ENCODE data around the gene HS2ST1. TPM values are rescaled to one million over a fixed set of nuclear protein-coding genes. Genes with fewer than 3 reads are reported as not detected.
A peak's percentile ranks its signal among the peaks of the same experiment; 100 is the strongest.

HS2ST1 gene
- total and polyA plus RNA-seq, 11 donors = 3.4 to 20.3 (median 13.6) TPM

GRCh38 chr1:86912281-86912900 is 2.0 kb upstream of the HS2ST1 start:
- no peak overlapping the region for H3K27ac ChIP-seq
- no peak for ATAC-seq
- intact Hi-C loops (cut with DNase I) = loop anchor here in 6 of 10 donors (10.0 kb wide), 3 partner anchors 48 to 422 kb away; partner anchors contain the start of gene SH3GLB1 (in 6 of the 6)
- H3K36me3 ChIP-seq = peaks cover 0 to 21% (median 3%) of the 10 kb centered on the region in 9 donors
- H3K27me3 ChIP-seq = no peaks in the 10 kb centered on the region
- TF ChIP-seq POLR2A (IDR thresholded peaks at IDR 0.05) = no peak
- TF ChIP-seq CTCF (IDR thresholded peaks at IDR 0.05) = no peak
- DNase-seq = no peak
- H3K4me3 ChIP-seq = peak overlapping the region in 11 of 12 donors; percentile 60 to 95 (median 78)
- WGBS, 4 donors = 50 to 52% (median 51%) methylated on average over 6 of the region's 6 CpGs
- H3K9me3 ChIP-seq = no peaks in the 10 kb centered on the region
- H3K4me1 ChIP-seq = peaks cover 3 to 43% (median 26%) of the 10 kb centered on the region in 12 donors

GRCh38 chr1:86913399-86913895 is 988 bp upstream of the HS2ST1 start:
- no peak for ATAC-seq
- TF ChIP-seq CTCF (IDR thresholded peaks at IDR 0.05) (no peak), POLR2A (IDR thresholded peaks at IDR 0.05) (no peak)
- intact Hi-C loops (cut with DNase I) = loop anchor here in 6 of 10 donors (10.0 kb wide), 3 partner anchors 49 to 421 kb away; partner anchors contain the start of gene SH3GLB1 (in 6 of the 6)
- H3K36me3 ChIP-seq = peaks cover 0 to 11% (median 3%) of the 10 kb centered on the region in 9 donors
- no peaks in the 10 kb centered on the region for H3K27me3 ChIP-seq
- peak overlapping the region; percentile 60 to 95 (median 78) for H3K4me3 ChIP-seq
- H3K27ac ChIP-seq = peak overlapping the region; percentile 87 to 98 (median 96)
- 0 to 1% (median 0%) methylated on average over 17 of the region's 17 CpGs for WGBS, 4 donors
- peak in 1 of 5 donors; percentile 28 for DNase-seq
- H3K4me1 ChIP-seq = peaks cover 3 to 43% (median 26%) of the 10 kb centered on the region in 12 donors
- H3K9me3 ChIP-seq = no peaks in the 10 kb centered on the region

- peak within 1 kb of the TSS; percentile 88 to 98 (median 96) for H3K27ac ChIP-seq
- peak; percentile 30 to 70 for TF ChIP-seq POLR2A (IDR thresholded peaks at IDR 0.05)
- no peak for TF ChIP-seq CTCF (IDR thresholded peaks at IDR 0.05)
- H3K27me3 ChIP-seq = no peaks in the 10 kb centered on the region
- peak; percentile 96 to 99 (median 98) for ATAC-seq
- peaks cover 0 to 11% (median 3%) of the 10 kb centered on the region in 9 donors for H3K36me3 ChIP-seq
- H3K4me1 ChIP-seq = peaks cover 3 to 38% (median 26%) of the 10 kb centered on the region in 12 donors
- peak; percentile 99 to 100 (median 99) for DNase-seq
- H3K4me3 ChIP-seq = peak within 1 kb of the TSS; percentile 60 to 95 (median 86)
- intact Hi-C loops (cut with DNase I) = loop anchor here in 7 of 10 donors (1.0 to 10.0 kb wide), 5 partner anchors 49 to 421 kb away; partner anchors contain the start of gene SH3GLB1 (in 7 of the 7)
- WGBS, 4 donors = 0 to 1% (median 1%) methylated on average over 37 to 44 of the region's 44 CpGs
- no peaks in the 10 kb centered on the region for H3K9me3 ChIP-seq
Measured at GRCh38 chr1:86913896-86914600, 387 bp upstream of the HS2ST1 start, which contains the start of gene SELENOF. TSS of gene SELENOF (minus strand) at chr1:86914126. CDS start at chr1:86914111, 15 bp downstream.
